ENCODE results near the gene SYPL2.

The SYPL2 gene

GRCh38 chr1:109516872-109517271 lies 50.5 kb downstream of the SYPL2 start:
- DNase-seq (ENCODE audit: low read depth): no peak

GRCh38 chr1:109517337-109517736 lies 51.0 kb downstream of the SYPL2 start:
- no peak for DNase-seq (ENCODE audit: low read depth)

GRCh38 chr1:109521002-109521951 lies 54.9 kb downstream of the SYPL2 start:
- DNase-seq (ENCODE audit: low read depth): no peak

GRCh38 chr1:109522026-109522425 lies 55.7 kb downstream of the SYPL2 start:
- no peak for DNase-seq (ENCODE audit: low read depth)

GRCh38 chr1:109523706-109524105 lies 57.4 kb downstream of the SYPL2 start:
- no peak for DNase-seq (ENCODE audit: low read depth)

GRCh38 chr1:109527098-109527811 lies 60.9 kb downstream of the SYPL2 start:
- no peak for DNase-seq (ENCODE audit: low read depth)

GRCh38 chr1:109527846-109528695 lies 61.7 kb downstream of the SYPL2 start:
- no peak for DNase-seq (ENCODE audit: low read depth)

- DNase-seq (ENCODE audit: low read depth): no peak
Observed at GRCh38 chr1:109528712-109529111, 62.4 kb downstream of the SYPL2 start.

GRCh38 chr1:109529881-109530456 lies 63.6 kb downstream of the SYPL2 start:
- DNase-seq (ENCODE audit: low read depth): no peak

GRCh38 chr1:109530457-109531087 lies 64.2 kb downstream of the SYPL2 start:
- DNase-seq (ENCODE audit: low read depth): no peak

- no peak for DNase-seq (ENCODE audit: low read depth)
Observed at GRCh38 chr1:109531380-109531779, 65.0 kb downstream of the SYPL2 start.
